CD14-positive monocyte (primary cell): ENCODE data around the gene KRT38. TPM values are rescaled to one million over a fixed set of nuclear protein-coding genes. Genes with fewer than 3 reads are reported as not detected.

Experiments
- DNase-seq, 3 donors: peaks; one replicate each; pipeline ENCODE4 v3.0.0-alpha.2; 2011 to 2022
- H2AFZ ChIP-seq: 2 replicates; pipeline ENCODE4 v1.6.0; 2012; ENCODE audit warnings: mild to moderate bottlenecking, low read depth, low read length, inconsistent platforms; ENCODE audit not compliant: insufficient read depth, poor library complexity, severe bottlenecking
- H3K27ac ChIP-seq, 2 donors: 1 replicate in 1 of 2; 2 replicates in 1 of 2; pipeline ENCODE4 v1.5.1; 2012 to 2013; ENCODE audit warnings: low read length in 2 of 2, control low read depth in 1 of 2, inconsistent platforms in 1 of 2, low read depth in 1 of 2, mild to moderate bottlenecking in 1 of 2
- H3K27me3 ChIP-seq, 2 donors: one replicate each; pipeline versions ENCODE4 v1.6.0 to v1.6.1; 2011 to 2013; ENCODE audit warnings: low read length in 2 of 2; ENCODE audit not compliant: control insufficient read depth in 2 of 2, insufficient read depth in 2 of 2
- H3K36me3 ChIP-seq, 2 donors: replicated peaks in 1 of 2; 1 replicate in 1 of 2; 2 replicates in 1 of 2; pipeline versions ENCODE4 v1.5.1 to v1.6.1; 2012 to 2013; ENCODE audit warnings: low read length in 2 of 2, control low read depth in 1 of 2, inconsistent platforms in 1 of 2, mild to moderate bottlenecking in 1 of 2; ENCODE audit not compliant: insufficient read depth in 2 of 2, control insufficient read depth in 1 of 2
- H3K4me1 ChIP-seq, 2 donors: 1 replicate in 1 of 2; 2 replicates in 1 of 2; pipeline versions ENCODE4 v1.5.1 to v1.6.1; 2012 to 2013; ENCODE audit warnings: low read length in 2 of 2, control low read depth in 1 of 2, inconsistent platforms in 1 of 2, mild to moderate bottlenecking in 1 of 2, moderate library complexity in 1 of 2; ENCODE audit not compliant: insufficient read depth in 2 of 2, control insufficient read depth in 1 of 2
- H3K4me2 ChIP-seq: replicated peaks from 2 replicates; pipeline ENCODE3; 2012; ENCODE audit warnings: low read length, moderate library complexity, mild to moderate bottlenecking; ENCODE audit not compliant: poor library complexity, severe bottlenecking; ENCODE audit errors: extremely low read depth
- H3K4me3 ChIP-seq, 3 experiments: fragments of 200-600 bp in 1 of 3; sonication (generic) in 1 of 3; replicated peaks in 1 of 3; 1 replicate in 2 of 3; 2 replicates in 1 of 3; pipeline ENCODE4 v1.5.1; 2011 to 2013; ENCODE audit warnings: low read length in 3 of 3, mild to moderate bottlenecking in 3 of 3, control low read depth in 2 of 3, low read depth in 2 of 3, inconsistent platforms in 1 of 3, moderate library complexity in 1 of 3
- H3K79me2 ChIP-seq: 2 replicates; pipeline ENCODE4 v1.6.0; 2012; ENCODE audit warnings: mild to moderate bottlenecking, control low read depth, inconsistent platforms, low read length, moderate library complexity; ENCODE audit not compliant: insufficient read depth
- H3K9ac ChIP-seq: 2 replicates; pipeline ENCODE4 v1.6.0; 2017; ENCODE audit warnings: low read length, mild to moderate bottlenecking; ENCODE audit not compliant: insufficient read depth, poor library complexity, severe bottlenecking
- H3K9me3 ChIP-seq, 2 donors: replicated peaks in 1 of 2; 1 replicate in 1 of 2; 2 replicates in 1 of 2; pipeline versions ENCODE4 v1.5.1 to v1.6.1; 2012 to 2013; ENCODE audit warnings: low read length in 2 of 2, control low read depth in 1 of 2; ENCODE audit not compliant: control insufficient read depth in 1 of 2, insufficient read depth in 1 of 2
- H4K20me1 ChIP-seq: 2 replicates; pipeline ENCODE4 v1.6.0; 2012; ENCODE audit warnings: mild to moderate bottlenecking, low read length, control low read depth, moderate library complexity; ENCODE audit not compliant: insufficient read depth
- H3K27ac Mint-ChIP-seq, 7 donors: one replicate each; pipeline ENCODE4 v1.8.0; 2020; ENCODE audit warnings: mild to moderate bottlenecking in 7 of 7, mixed read lengths in 7 of 7, moderate library complexity in 6 of 7, inconsistent platforms in 2 of 7
- H3K27me3 Mint-ChIP-seq, 3 donors: one replicate each; pipeline ENCODE4 v1.8.0; 2021 to 2022; ENCODE audit warnings: low read depth in 3 of 3, mild to moderate bottlenecking in 3 of 3, mixed read lengths in 3 of 3, moderate library complexity in 3 of 3, inconsistent platforms in 1 of 3
- H3K36me3 Mint-ChIP-seq, 2 donors: one replicate each; pipeline ENCODE4 v1.8.0; 2020; ENCODE audit warnings: mixed read lengths in 2 of 2, inconsistent platforms in 1 of 2, mild to moderate bottlenecking in 1 of 2
- H3K4me1 Mint-ChIP-seq: one replicate; pipeline ENCODE4 v1.8.0; 2020; ENCODE audit warnings: mild to moderate bottlenecking, mixed read lengths
- H3K4me3 Mint-ChIP-seq, 2 donors: one replicate each; pipeline ENCODE4 v1.8.0; 2020; ENCODE audit warnings: mild to moderate bottlenecking in 2 of 2, mixed read lengths in 2 of 2, moderate library complexity in 1 of 2
- H3K9me3 Mint-ChIP-seq, 7 donors: one replicate each; pipeline ENCODE4 v1.8.0; 2020 to 2022; ENCODE audit warnings: mixed read lengths in 7 of 7, mild to moderate bottlenecking in 6 of 7, moderate library complexity in 6 of 7, inconsistent platforms in 2 of 7
- CTCF ChIP-seq: fragments of 200-600 bp; IDR thresholded peaks from one replicate; pipeline ENCODE4 v1.8.0; 2022; ENCODE audit warnings: antibody characterized with exemption, mild to moderate bottlenecking
- WGBS: methylation state at CpG from one replicate; pipeline ENCODE4 v1.1.5; 2013; ENCODE audit warnings: missing lambda C conversion rate; ENCODE audit not compliant: insufficient coverage; 5-methylcytosine and 5-hydroxymethylcytosine counted together
- intact Hi-C, 2 donors: fragments of 100-400 bp; cut with micrococcal nuclease; formaldehyde crosslinking; loops; one replicate each; pipeline versions ENCODE4 v1.15.0 to v1.15.1; 2023
- polyA plus RNA-seq, 3 donors: library from polyadenylated mRNA; depleted of rRNA in 1 of 3; unstranded in 2 of 3; stranded (reverse) in 1 of 3; fragments of 300-500 nt in 2 of 3; fragments of >200 nt in 1 of 3; fragmentation: Illumina TruSeq in 2 of 3; gene quantifications; 1 replicate in 2 of 3; 2 replicates in 1 of 3; pipeline ENCODE4 v1.2.3, GENCODE V29; 2012 to 2021

The KRT38 gene
- polyA plus RNA-seq, 3 donors = not detected

- Mint-ChIP-seq H3K9me3 (no peaks in the 10 kb centered on the region), H3K36me3 (no peaks in the 10 kb centered on the region), H3K27me3 (peaks cover 5 to 8% (median 6%) of the 10 kb centered on the region in 3 donors), H3K4me1 (peaks cover 10% of the 10 kb centered on the region), H3K4me3 (no peak overlapping the region), H3K27ac (peak overlapping the region in 1 of 7 donors; percentile 89)
- peaks cover 9 to 10% of the 10 kb centered on the region in 2 donors for H3K4me1 ChIP-seq
- DNase-seq = no peak
- 93% methylated on average over 6 of the region's 10 CpGs for WGBS
- no peaks in the 10 kb centered on the region for H3K79me2 ChIP-seq
- H3K27me3 ChIP-seq = no peaks in the 10 kb centered on the region
- no peak overlapping the region for H3K4me3 ChIP-seq
- TF ChIP-seq CTCF = no peak
- no peaks in the 10 kb centered on the region for H3K36me3 ChIP-seq
- H3K4me2 ChIP-seq = no peak overlapping the region
- no peak overlapping the region for H3K9ac ChIP-seq
- H3K27ac ChIP-seq = no peak overlapping the region
- H4K20me1 ChIP-seq = no peaks in the 10 kb centered on the region
- intact Hi-C loops = no loop called here
- no peaks in the 10 kb centered on the region for H3K9me3 ChIP-seq
- H2AFZ ChIP-seq = no peak overlapping the region
These were observed 39.8 kb upstream of the KRT38 start for GRCh38 chr17:41480581-41480980.

GRCh38 chr17:41480136-41480535, 39.4 kb upstream of the KRT38 start:
- Histone ChIP-seq H3K36me3 (no peaks in the 10 kb centered on the region), H3K9me3 (no peaks in the 10 kb centered on the region), H3K9ac (no peak overlapping the region), H3K27me3 (no peaks in the 10 kb centered on the region), H4K20me1 (no peaks in the 10 kb centered on the region), H3K79me2 (no peaks in the 10 kb centered on the region), H3K4me3 (no peak overlapping the region), H2AFZ (no peak overlapping the region), H3K4me1 (peaks cover 9 to 10% of the 10 kb centered on the region in 2 donors), H3K27ac (no peak overlapping the region), H3K4me2 (no peak overlapping the region)
- intact Hi-C loops = no loop called here
- no peaks in the 10 kb centered on the region for H3K36me3 Mint-ChIP-seq
- peaks cover 5 to 8% (median 6%) of the 10 kb centered on the region in 3 donors for H3K27me3 Mint-ChIP-seq
- WGBS = no CpG with 5 or more reads among the region's 2 CpGs
- no peaks in the 10 kb centered on the region for H3K9me3 Mint-ChIP-seq
- H3K27ac Mint-ChIP-seq = peak overlapping the region in 3 of 7 donors; percentile 23 to 89 (median 32)
- no peak for DNase-seq
- H3K4me3 Mint-ChIP-seq = no peak overlapping the region
- H3K4me1 Mint-ChIP-seq = peaks cover 10% of the 10 kb centered on the region
- no peak for TF ChIP-seq CTCF
